HG02610 (cell line): ENCODE results near the gene DGKB.

Experiments used
- ATAC-seq: cut with Tn5 transposase; IDR thresholded peaks from one replicate; pipeline ENCODE4 v1.9.1; 2021; ENCODE audit warnings: mild to moderate bottlenecking, moderate library complexity; ENCODE audit not compliant: unreplicated experiment

DGKB gene

DNA sequence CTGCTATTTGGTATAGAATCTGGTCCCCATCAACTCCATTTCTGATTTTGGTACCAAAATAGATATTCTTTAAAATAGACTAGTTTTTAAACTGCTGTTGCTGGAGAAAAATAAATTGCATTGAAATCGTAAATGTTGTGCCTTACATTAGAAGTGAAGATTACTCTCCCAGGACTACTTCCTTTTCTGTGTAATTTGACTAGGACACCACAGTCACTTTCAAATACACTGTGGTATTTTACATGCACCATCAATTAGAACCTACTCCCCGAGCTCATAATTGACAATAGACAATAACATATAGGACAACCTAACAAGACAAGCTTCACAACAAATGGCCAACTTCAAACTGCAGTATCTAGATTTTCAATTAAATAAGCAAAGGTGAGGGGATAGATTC, 211.5 kb downstream of the DGKB start:
- ATAC-seq = no peak

DNA sequence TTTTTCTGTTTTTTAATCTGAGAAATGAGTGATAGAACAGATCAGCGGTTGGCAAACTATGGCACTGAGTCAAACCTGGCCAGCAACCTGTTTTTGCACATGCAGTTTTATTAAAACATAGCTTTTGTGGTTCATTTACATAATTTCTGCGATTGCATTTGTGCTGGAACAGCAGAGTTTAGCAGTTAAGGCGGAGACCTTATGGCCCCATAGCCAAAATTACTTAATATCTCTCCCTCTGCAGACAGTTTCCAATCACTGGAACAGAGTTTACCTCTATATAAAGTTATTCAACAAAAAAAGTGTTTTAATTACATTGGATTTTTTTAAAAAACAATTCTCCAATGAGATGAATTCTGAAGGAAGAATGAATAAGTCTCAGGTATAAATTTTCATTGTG, 212.1 kb downstream of the DGKB start:
- ATAC-seq = no peak

DNA sequence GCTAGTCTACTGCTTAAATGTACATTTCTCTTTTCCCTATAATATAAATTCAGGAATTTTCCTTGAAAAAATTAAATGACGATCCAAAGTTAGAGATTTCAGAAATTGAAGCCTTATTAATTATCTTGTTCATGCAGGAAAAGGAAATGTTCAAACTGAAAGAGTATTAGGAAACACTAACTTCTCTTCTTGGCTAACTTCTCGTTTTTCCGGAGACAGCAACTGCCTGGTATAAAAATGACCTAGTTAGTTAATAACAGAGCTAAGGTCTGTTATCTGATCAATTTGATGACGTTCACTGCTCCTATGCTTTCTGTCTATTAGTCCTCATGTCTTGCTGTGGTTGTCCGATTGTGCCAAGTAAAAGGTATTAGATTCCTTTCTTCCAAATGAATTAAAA, 212.5 kb downstream of the DGKB start:
- no peak for ATAC-seq

DNA sequence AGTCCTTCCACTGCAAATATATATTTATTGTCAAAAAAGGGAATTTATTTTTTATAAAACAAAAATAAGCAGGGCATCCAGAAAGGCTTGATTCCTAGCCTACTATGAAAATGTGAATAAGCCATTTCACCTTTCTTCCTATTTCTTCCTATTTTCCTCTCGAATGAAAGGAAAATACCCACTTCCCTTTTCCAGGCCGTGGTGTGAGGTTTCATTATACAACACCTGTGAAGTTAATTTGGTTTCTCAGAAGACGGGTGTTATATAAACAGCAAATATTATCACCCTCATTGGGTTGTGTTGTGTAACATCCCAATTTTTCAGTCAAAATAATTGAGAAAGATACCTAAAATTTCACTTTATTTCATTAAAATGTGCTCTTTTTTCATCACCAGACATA, 214.3 kb downstream of the DGKB start:
- no peak for ATAC-seq

DNA sequence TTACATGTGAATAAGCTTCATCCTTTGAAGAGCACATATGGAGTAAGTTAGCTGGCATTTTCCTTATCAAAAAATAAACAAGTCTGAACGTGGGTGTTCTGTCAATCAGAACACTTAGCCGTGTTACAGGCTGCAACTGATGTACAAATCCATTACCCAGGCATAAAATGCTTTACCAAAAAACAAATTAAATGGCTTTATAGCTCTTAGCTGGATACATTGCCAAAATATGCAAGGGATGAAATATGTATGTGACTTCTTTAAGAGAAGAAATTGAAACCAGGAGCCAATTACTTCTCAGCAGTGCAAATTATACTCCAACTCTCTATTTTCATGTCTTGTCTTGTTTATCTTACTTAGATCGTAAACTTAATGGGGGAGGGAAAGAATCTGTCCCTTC, 214.8 kb downstream of the DGKB start:
- no peak for ATAC-seq

DNA sequence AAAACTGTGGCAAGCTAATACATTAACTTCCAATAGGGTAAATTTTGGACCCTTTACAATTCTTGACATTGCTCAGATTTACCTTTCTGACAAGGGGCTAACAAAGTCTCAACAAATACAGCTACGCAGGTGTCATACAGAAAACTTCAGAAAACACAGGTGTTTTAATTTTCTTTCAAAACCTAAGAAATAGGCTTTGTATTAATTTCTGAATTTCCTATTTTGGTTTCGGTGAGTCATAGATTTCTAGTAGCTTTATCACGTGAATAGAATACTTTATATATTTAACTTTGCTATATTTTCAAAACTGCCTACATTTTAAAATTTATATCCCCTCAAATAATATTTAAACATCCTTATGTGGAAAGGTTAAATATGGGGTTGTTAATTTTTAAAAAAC, 215.3 kb downstream of the DGKB start:
- ATAC-seq = no peak

DNA sequence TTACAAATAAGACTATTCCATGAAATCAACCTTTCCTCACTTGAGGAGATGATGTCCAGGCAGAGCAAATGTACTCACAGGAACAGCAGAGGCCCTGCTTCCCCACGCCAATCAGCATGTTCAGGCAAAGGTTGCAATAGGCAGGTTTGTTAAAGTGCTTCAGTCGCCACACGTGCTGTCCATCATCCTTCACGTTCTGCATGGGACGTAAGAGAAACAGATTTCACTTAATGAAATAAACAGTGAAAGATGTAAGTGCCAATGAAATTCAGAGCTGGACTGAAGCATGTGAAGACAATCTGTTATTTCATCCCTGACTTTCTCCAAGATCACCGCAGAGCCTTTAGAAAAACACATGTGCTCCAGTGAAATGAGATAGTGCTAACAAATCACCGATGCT, 217.4 kb downstream of the DGKB start:
- ATAC-seq = no peak

DNA sequence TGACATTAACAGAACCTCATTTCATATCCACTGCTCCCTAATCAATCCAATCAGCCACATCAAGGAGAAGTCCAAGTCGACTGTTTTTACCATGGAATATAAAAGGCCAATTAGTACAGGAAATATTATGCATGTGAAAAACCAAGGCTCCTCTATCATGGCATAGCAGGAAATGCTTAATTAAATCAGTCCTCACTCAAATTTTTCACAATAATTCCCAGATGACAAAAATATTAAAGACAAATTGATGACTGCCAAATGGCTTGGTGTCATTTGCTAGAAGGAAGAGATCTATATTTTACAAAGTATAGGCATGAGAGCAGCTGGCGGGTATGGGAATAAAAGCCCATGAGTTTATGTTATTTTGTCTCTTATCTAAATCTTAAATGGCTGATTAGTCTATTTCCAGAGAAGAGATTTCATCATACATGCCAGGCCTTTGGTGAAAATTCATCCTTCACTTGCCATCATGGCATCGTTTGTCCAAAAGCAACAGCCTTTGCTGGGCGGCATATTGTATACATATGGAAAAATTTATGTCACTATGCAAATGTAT, 219.6 kb downstream of the DGKB start:
- no peak for ATAC-seq

DNA sequence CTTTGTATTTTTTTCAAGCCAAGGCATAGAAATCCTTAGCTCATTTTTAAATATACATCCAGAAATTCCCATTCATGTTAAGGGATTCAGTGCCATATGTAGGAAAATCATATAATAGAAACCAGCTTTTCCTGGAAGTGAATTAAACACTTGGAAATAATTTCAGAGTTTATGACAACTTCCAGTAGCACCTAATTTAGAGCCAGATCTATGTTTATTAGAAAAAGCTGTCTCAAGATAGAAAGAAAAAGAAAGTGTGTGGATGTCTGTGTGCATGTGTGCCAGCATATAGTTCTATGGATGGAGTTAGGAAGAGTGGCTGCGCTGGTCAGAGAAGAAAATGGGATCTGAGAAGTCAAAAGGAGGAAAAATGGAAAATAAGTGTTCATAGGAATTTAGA, 225.7 kb downstream of the DGKB start:
- ATAC-seq = no peak

DNA sequence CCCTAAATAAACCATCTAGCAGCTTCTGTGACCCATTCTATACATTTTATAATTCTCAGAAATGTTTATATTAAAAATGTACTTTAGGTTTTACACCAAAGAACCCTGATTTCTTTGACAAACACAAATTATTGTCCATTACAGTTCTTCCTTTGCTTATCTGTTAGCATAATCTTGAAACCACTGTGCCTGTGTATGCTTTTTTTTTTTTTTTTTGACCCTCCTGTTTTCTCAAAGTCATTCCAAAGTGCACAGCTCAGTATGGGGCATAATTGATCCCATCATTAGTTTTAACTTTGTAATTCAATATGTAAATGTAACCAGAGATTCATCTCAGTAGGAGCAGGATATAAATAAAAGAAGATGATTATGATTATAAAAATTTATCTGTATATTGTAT, 229.3 kb downstream of the DGKB start:
- ATAC-seq = no peak

DNA sequence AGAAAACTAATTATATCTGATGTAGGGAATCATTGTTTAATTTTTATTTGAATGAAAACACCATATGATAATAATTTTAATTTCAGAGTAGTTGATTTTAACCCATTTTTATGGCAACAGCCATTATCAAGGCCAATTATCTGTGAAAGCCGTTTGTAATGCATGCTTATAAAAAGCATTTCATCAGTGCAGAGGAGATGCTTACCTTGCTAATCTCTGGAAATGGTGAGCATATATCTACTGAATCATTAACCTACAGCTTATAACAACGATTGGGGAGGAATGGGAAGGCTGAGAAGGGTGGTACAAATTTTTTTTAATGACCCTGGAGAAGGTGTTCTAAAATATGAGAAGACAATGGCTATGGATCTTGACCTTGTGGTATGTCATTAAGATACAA, 235.6 kb downstream of the DGKB start:
- no peak for ATAC-seq

DNA sequence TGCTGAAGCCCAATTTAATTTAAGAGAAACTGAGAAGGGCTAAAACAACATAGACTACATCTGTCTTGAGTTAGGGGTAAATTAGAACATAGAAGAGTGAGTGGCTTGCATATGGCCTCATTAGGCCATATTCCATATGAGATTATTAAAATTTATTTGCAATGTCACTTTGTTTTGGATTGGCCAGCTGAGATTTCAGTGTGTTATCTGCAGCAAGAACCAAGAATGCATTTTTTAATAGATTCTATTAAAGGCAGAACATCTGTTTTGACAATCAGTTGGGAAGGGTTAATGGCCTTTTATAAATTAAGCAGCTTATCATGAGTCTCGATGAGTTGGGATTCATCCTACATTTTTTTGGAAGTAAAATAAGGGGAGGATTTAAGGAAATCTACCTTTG, 236.2 kb downstream of the DGKB start:
- no peak for ATAC-seq

DNA sequence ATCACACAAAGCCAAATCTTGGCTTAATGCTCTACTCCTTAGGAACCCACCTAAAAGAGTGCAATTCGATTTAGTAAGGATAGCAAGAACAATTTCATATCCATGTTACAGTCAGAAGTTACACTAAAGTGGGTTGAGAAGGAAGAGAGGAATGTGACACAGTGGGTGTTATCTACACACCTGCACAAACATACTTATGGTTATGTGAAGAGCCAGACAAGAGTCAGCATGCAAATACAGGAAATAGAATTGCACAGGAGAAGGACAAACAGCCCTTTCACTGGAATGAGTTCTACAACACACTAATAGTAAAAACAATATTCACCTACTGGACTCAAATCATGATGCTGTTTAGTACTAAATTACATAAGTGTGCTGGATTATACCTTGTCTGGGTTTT, 262.8 kb downstream of the DGKB start:
- ATAC-seq = no peak

DNA sequence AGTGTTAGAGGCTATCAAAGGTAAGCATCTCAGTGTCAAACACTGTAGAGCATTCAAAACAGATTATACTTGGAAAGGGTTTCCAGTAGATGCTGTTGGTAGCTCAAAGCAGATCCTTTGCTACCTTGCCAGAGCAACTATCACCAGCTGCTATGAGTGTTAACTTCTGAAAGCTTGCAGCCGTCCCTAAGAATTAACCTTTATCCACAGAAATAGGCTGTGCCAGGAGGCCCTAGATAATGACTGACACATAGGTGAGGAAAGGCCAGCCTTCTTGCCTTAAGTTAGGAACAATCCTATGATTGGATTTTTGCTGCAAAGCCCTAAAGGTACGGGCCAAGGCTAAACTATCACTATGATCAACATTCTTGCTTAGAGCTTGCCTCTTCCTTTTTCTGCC, 263.2 kb downstream of the DGKB start:
- ATAC-seq = no peak

DNA sequence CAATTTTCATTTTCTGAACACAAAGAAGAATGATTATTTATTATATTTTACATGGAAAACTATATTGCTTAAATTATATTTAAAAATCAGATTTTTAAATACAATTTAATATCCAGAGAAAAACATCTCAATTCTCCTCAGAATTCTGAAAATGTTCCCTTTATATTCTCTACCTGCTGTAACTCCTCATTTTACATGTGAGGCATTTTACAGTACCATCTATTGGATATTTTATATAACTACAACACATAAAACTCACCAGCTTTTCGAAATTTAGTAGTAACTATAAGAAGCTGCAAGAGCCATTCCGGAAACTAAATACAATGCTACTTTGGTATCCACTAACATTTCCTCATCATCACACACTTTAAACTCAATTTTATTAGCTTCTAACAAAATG, 264.6 kb downstream of the DGKB start:
- no peak for ATAC-seq

DNA sequence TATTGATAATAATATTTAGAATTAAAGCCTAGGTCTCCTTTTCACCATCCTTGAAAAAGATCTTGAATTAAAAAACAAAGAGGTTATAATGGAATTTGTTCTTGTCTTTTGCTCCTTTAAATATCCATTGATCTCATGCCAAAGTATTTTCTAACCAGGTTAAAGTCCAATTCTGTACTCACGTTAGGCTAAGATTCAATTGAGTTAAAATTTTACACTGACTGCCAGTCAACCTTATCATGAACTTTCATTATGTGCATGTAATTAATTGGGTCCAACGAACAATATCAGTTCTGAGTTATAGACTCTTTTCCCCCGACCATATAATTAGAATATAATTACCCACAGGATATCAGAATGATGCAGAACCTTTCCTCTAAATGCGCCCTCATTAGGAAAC, 266.6 kb downstream of the DGKB start:
- no peak for ATAC-seq

DNA sequence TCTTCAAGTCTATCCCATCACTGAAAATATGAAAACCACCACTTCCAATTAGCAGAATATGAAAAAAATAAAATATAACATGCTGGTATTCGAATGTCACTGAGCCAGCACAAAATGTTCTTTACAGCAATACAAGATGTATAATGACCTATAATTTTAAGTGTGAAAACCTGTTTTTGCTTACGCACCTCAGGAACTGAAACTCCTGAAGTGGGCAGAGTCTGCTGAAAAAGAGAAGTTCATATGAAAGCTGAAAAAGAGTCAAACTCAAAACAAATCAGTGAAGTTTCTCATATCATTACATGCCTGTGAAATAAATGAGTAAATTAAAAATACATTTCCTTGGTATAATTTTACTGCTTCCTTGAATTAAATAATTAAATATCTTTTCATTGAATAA, 272.5 kb downstream of the DGKB start:
- ATAC-seq = no peak

DNA sequence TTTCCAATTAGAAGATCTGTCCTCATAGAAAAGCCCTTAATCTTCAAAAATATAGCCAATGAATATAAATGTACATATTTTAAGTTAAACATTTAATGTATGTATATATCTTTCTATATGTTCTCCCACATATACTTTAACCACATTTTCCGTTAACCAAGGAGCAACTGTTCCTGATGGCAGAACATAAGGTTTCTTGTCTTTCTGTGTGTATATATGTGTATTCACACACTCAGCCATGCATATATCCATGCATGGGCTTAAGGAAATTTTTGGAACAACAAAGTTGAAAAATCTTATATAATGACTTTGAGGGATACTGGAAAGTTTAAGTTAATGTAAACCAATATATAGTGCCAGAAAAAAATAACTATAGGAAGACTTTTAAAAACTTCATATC, 274.0 kb downstream of the DGKB start:
- no peak for ATAC-seq

DNA sequence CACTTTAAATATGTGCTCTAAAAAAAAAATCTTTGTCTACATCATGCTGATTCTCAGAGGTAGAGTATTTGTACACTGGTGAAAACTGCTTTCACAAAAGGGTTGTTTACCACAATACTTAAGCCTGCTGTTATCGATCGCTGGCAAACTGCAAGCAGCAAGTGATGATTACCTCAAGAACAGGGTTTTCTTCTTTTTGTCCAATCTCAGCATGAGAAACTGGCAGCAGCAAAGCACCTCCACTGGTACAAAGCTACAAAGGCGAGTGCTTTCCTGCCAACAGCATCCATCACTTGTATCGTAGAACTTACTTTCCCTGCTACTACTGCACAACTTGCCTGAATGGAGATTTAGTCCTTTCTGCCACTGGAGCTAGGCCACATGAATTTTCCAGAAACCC, 276.5 kb downstream of the DGKB start:
- no peak for ATAC-seq

DNA sequence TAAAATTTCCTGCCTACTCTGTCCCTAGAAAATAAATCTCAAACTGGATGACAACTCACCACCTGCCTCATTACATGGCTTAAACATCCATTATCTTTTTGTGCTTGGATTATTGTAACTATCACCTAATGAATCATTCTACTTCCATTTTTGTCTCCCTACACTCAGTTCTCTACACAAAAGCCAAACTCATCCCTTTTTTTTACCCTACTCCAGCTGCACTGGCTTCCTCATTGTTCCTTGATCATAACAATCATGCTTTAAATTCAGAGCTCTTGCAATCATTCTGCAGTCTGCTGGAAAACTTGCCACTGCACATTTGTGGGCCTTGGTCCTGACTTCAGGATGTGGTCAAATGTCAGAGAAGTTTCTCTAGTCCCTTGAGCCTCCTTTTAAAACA, 280.0 kb downstream of the DGKB start:
- ATAC-seq = no peak

DNA sequence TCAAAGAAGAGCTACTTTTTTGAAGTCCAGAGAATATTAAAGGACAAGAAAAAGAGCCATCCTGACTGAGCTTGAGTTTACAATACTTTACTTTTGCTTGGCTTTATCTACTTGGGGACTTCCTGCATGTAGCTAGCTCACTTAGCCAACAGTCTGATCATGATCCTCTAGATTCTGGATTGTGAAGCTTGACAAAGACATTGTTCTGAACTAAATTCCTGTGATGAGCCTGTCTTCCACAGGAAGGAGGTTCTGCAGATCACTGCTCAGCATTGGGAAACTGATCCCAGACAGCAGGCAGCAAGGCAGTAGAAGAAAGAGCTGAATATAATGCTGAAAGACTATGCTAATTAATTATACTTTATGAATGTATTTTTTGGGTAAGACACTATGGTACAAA, 296.4 kb downstream of the DGKB start:
- no peak for ATAC-seq

DNA sequence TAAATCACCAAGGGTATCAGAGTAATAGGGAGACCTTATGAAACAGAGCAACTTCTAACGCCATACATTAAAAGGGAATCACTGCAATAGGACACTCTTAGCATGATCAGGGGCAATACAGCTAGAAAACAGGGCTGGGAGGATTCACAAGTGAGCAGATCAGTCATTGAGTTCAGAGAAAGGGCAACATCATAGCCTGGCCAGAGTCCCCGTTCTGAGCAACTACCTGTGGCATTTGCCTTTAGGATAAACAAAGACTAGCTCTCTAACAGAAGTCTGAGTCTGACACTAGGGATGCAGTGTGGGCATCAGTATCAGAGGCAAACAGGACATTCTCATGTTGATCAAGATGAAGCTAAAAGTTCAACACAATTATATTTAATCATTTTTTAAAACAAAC, 297.9 kb downstream of the DGKB start:
- ATAC-seq = no peak

DNA sequence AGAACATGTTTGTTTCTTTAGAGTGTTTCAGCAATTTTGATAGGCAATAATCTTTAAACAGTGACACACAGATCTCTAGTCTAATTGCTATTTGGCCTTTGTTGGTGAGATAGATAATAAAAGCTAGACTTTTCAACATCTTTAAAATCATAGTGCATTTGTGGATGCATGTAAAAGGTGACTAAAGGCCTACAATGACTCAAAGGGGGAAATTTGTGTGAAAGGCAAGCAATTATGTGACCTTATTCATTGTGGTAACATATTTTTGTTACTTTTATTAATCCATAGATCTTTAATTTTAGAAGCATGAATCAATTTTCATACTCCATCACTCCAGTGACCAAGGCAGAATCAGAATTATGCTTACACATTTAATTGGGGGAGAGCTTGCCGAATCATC, 299.7 kb downstream of the DGKB start:
- no peak for ATAC-seq
